ENCODE data around the gene MIA.
"Not testable (repeated sequence)": the region's sequence is repeated elsewhere in the genome, so short reads cannot be mapped to it uniquely, and the experiment has no call there.

The MIA gene

DNA sequence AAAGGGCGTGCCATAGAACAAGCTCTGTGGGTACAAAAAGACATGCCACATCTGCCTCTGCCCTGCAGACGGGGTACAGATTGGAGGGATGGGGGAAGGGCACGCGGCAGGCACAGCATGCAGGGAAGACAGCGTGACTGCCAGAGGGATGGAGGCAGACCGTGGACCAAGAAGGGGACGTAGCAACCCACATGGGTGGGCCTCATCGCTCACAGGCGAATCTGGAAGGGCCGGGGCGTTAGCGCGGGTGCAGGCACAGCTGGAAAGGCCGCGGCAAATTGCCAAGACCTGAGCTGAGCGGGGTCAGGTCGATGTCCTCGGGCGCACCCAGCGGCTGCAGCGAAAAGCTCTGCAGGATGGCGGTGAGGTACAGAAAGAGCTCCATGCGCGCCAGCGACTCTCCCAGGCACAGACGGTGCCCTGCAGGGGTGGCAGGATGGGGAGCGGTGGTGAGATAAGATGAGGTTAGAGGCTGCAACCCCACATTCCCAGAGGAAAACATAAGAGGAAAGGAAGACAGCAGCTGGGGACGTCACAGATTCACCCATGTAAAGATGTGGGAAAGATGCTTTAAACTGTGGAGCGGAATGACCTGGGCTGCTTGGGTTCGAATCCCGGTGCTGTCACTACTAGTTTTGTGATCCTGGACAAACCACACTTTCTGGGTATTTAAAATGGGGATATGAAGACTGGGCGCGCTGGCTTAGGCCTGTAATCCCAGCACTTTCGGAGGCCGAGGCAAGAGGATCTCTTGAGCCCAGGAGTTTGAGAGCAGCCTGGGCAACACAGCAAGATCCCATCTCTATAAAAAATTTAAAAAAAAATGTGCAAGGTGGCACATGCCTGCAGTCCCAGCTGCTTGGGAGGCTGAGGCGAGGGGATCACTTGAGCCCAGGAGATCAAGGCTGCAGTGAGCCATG is 43.4 kb downstream of the MIA start:
- peaks cover 21% of the 10 kb centered on the region for H3K4me1 ChIP-seq (ENCODE audit: control insufficient read depth, insufficient read depth, low read length)
- H3K9ac ChIP-seq (ENCODE audit: low read length): peak overlapping the region; percentile 64
- not testable (repeated sequence) for DNase-seq (ENCODE audit: low read depth); H3K9me3 ChIP-seq (ENCODE audit: control insufficient read depth, low read length); H3K36me3 ChIP-seq (ENCODE audit: control insufficient read depth, insufficient read depth, low read length, severe bottlenecking); H3K27me3 ChIP-seq (replicated peaks; ENCODE audit: control insufficient read depth, insufficient read depth, low read length)
- peak overlapping the region; percentile 70 for H3K4me3 ChIP-seq (ENCODE audit: low read length)

DNA sequence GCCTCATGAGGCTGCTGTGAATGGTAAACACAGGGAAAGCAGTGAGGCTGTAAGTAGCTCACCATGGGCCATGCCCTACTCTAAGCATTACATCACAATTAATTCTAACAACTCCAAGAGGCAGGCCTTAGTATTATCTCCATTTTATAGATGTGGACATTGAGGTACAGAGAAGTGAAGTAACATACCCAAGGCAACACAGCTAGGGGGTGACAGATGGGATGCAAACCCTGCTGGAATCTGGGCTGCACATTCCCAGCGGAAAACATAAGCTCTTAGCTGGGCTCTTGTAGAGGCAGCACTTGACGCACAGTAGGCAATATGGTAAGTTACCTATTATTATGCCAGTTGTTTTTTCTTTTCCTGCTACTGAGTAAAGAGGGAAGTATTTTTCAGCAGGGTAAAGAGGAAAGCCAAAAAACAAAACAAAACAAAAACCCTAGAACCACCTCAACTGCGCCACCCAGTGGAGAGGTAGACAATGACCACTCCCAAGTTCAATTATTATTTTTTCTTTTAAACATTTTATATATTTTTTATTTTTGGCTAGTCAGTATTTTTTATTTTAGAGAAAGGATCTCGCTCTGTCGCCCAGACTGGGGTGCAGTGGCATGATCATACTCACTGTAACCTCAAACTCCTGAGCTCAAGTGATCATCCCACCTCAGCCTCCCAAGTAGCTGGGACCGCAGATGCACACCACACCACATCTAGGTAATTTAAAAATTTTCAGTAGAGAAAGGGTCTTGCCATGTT is 44.3 kb downstream of the MIA start:
- peaks cover 28% of the 10 kb centered on the region for H3K4me1 ChIP-seq (ENCODE audit: control insufficient read depth, insufficient read depth, low read length)
- not testable (repeated sequence) for H3K27me3 ChIP-seq (replicated peaks; ENCODE audit: control insufficient read depth, insufficient read depth, low read length); H3K36me3 ChIP-seq (ENCODE audit: control insufficient read depth, insufficient read depth, low read length, severe bottlenecking); H3K4me3 ChIP-seq (ENCODE audit: low read length); H3K9ac ChIP-seq (ENCODE audit: low read length); H3K9me3 ChIP-seq (ENCODE audit: control insufficient read depth, low read length)
- peak; percentile 72 for DNase-seq (ENCODE audit: low read depth)

DNA sequence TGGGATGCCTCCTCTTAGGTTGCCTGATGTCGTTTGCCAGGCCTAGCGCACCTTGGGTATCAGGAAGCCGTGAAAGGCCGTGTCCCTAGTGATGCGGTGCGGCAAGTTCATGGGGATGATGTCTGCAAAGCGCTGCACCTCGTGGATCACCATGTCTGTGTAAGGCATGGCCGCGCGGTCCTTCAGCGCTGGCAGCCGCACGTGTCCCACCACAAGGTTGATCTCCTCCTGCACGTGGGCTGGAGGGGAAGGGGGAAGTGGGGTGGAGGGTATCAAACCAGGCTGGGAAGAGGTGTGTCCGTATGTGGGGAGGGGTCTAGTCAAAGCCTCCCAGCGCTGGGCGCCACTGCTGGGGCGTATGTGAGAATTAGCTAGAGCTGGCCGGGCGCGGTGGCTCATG is 46.8 kb downstream of the MIA start:
- Histone ChIP-seq H3K36me3 (ENCODE audit: control insufficient read depth, insufficient read depth, low read length, severe bottlenecking) (peaks cover 6% of the 10 kb centered on the region), H3K4me1 (ENCODE audit: control insufficient read depth, insufficient read depth, low read length) (peaks cover 28% of the 10 kb centered on the region), H3K27me3 (replicated peaks; ENCODE audit: control insufficient read depth, insufficient read depth, low read length) (no peaks in the 10 kb centered on the region), H3K9ac (ENCODE audit: low read length) (no peak overlapping the region), H3K9me3 (ENCODE audit: control insufficient read depth, low read length) (no peaks in the 10 kb centered on the region), H3K4me3 (ENCODE audit: low read length) (no peak overlapping the region)
- no peak for DNase-seq (ENCODE audit: low read depth)

DNA sequence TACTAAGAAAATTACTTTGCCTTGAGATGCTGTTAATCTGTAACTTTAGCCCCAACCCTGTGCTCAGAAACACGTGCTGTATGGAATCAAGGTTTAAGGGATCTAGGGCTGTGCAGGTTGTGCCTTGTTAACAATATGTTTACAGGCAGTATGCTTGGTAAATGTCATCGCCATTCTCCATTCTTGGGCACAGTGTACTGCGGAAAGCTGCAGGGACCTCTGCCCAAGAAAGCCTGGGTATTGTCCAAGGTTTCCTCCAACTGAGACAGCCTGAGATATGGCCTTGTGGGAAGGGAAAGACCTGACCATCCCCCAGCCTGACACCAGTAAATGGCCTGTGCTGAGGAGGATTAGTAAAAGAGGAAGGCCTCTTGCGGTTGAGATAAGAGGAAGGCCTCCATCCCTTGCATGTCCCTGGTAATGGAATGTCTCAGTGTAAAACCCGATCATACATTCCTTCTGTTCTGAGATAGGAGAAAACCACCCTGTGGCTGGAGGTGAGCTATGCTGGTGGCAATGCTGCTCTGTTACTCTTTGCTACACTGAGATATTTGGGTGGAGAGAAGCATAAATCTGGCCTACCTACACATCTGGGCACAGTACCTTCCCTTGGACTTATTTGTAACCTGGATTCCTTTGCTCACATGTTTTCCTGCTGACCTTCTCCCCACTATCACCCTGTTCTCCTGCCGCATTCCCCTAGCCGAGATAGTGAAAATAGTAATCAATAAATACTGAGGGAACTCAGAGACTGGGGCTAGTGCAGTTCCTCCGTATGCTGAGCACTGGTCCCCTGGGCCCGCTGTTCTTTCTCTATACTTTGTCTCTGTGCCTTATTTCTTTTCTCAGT is 47.6 kb downstream of the MIA start:
- peaks cover 28% of the 10 kb centered on the region for H3K4me1 ChIP-seq (ENCODE audit: control insufficient read depth, insufficient read depth, low read length)
- not testable (repeated sequence) for H3K27me3 ChIP-seq (replicated peaks; ENCODE audit: control insufficient read depth, insufficient read depth, low read length); DNase-seq (ENCODE audit: low read depth); H3K36me3 ChIP-seq (ENCODE audit: control insufficient read depth, insufficient read depth, low read length, severe bottlenecking); H3K9me3 ChIP-seq (ENCODE audit: control insufficient read depth, low read length); H3K4me3 ChIP-seq (ENCODE audit: low read length)
- H3K9ac ChIP-seq (ENCODE audit: low read length): peak overlapping the region; percentile 2

DNA sequence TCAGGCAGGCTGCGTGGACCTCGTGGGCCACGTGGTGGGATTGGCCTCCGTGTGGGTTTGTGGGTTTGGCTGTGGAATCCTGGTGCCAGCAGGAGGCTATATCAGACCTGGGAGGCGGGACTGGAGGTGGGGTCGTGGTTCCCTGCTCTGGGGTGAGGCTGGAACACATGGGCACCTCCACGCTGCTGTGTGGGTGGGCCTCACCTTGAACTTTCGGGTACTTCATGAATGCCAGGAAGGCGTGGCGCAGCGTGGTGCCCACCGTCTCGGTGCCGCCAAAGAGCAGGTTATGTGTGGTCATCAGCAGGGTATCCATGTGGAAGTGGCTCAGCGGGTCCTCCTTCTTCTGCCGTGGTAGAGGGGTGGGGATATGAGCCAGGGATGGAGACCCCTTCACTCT is 49.6 kb downstream of the MIA start:
- not testable (repeated sequence) for H3K4me3 ChIP-seq (ENCODE audit: low read length); H3K27me3 ChIP-seq (replicated peaks; ENCODE audit: control insufficient read depth, insufficient read depth, low read length); DNase-seq (ENCODE audit: low read depth)

DNA sequence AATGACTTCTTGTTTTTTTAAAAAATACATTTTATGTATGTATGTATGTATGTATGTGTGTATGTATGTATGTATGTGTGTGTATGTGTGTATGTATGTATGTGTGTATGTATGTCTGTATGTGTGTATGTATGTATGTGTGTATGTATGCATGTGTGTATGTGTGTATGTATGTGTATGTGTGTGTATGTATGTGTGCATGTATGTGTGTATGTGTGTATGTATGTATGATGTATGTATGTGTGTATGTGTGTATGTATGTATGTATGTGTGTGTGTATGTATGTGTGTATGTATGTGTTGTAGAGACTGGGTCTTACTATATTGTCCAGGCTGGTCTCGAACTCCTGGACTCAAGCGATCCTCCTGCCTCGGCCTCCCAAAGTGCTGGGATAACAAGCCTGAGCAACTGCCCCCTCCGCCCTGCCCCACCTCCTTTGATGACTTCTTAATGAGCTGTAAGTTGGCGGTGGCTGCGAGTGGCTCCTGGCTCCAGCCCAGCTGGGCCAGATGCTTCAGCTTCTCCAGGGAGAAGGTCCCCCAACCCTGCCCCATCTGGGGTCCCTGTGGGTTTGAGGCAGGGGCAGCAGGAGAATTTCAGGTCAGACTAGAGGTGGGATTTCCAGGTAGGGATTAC is 50.3 kb downstream of the MIA start:
- DNase-seq (ENCODE audit: low read depth); H3K27me3 ChIP-seq (replicated peaks; ENCODE audit: control insufficient read depth, insufficient read depth, low read length); H3K9ac ChIP-seq (ENCODE audit: low read length); H3K36me3 ChIP-seq (ENCODE audit: control insufficient read depth, insufficient read depth, low read length, severe bottlenecking); H3K9me3 ChIP-seq (ENCODE audit: control insufficient read depth, low read length); H3K4me3 ChIP-seq (ENCODE audit: low read length): not testable (repeated sequence)
- peaks cover 23% of the 10 kb centered on the region for H3K4me1 ChIP-seq (ENCODE audit: control insufficient read depth, insufficient read depth, low read length)

More for the DNA sequence above, 49.6 kb downstream of the MIA start:
- not testable (repeated sequence) for H3K9me3 ChIP-seq (ENCODE audit: control insufficient read depth, low read length); H3K36me3 ChIP-seq (ENCODE audit: control insufficient read depth, insufficient read depth, low read length, severe bottlenecking); H3K9ac ChIP-seq (ENCODE audit: low read length)
- peaks cover 21% of the 10 kb centered on the region for H3K4me1 ChIP-seq (ENCODE audit: control insufficient read depth, insufficient read depth, low read length)

DNA sequence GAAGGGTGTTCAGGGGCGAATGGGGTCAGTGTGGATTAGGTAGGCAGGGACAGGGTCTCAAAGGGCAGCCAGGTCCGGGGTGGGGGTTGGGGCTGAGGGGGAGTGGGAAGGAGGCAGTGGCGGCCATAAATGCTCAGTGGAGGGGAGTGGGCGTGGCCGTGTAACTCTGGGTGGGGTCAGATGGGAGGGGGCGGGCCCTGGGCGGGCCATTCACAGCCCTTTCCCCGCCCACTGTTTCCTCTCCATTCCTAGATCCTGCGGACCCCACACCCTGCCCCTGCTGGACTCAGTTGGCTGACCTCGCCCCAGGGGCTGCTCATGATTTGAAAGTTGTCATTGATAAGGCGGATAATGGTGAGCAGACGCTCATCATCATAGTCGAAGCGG is 51.0 kb downstream of the MIA start:
- H3K36me3 ChIP-seq (ENCODE audit: control insufficient read depth, insufficient read depth, low read length, severe bottlenecking); H3K9ac ChIP-seq (ENCODE audit: low read length); H3K4me3 ChIP-seq (ENCODE audit: low read length); H3K9me3 ChIP-seq (ENCODE audit: control insufficient read depth, low read length); H3K27me3 ChIP-seq (replicated peaks; ENCODE audit: control insufficient read depth, insufficient read depth, low read length); DNase-seq (ENCODE audit: low read depth): not testable (repeated sequence)
- peaks cover 29% of the 10 kb centered on the region for H3K4me1 ChIP-seq (ENCODE audit: control insufficient read depth, insufficient read depth, low read length)

DNA sequence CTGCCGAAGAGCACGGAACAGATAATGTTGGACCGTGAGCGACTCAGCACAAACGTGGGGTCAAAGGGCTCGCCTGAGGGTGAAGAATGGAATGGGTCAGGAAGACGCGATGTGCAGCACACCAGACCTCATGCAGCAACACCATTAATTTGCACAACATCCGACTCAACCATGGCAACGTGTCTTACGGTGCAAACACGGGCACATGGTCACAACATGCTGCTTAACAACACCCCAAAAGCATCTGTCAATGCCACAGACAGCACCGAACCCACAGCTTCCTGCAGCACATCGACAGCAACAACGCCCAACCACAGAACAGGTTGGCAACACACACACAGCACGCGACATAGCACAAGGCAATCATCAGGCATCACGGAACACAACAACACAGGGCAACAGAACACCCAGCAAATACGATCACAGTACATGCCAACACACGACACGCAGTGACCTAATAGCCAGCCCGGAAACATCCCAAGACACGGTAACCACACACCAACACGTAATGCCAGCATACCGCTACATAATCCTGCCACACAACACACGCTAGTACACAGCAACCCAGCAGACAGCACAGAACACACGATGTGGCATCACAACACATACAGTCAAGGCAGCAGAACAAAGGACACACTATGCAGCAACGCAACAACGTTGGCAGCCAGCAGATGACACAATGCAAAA is 51.5 kb downstream of the MIA start:
- H3K9me3 ChIP-seq (ENCODE audit: control insufficient read depth, low read length); H3K36me3 ChIP-seq (ENCODE audit: control insufficient read depth, insufficient read depth, low read length, severe bottlenecking); DNase-seq (ENCODE audit: low read depth); H3K4me3 ChIP-seq (ENCODE audit: low read length); H3K9ac ChIP-seq (ENCODE audit: low read length); H3K27me3 ChIP-seq (replicated peaks; ENCODE audit: control insufficient read depth, insufficient read depth, low read length): not testable (repeated sequence)
- peaks cover 34% of the 10 kb centered on the region for H3K4me1 ChIP-seq (ENCODE audit: control insufficient read depth, insufficient read depth, low read length)
